OCI-LY3 (cell line): ENCODE data around the gene PRSS56.

Experiments
- H2AFZ ChIP-seq: fragments of 200-600, 300-600 bp; shearing (Covaris generic); 2 replicates; pipeline ENCODE4 v1.6.0; 2014; ENCODE audit warnings: antibody characterized with exemption, low read depth, low read length
- H3K27ac ChIP-seq: fragments of 200-600, 300-600 bp; sonication (generic); 2 replicates; pipeline ENCODE4 v1.5.1; 2014; ENCODE audit warnings: mild to moderate bottlenecking, low read length, moderate library complexity, mixed read lengths
- H3K27me3 ChIP-seq: fragments of 200-600, 300-600 bp; sonication (generic); 2 replicates; pipeline ENCODE4 v1.6.1; 2014; ENCODE audit warnings: low read depth, low read length, mixed read lengths
- H3K36me3 ChIP-seq: fragments of 200-600, 300-600 bp; sonication (generic); replicated peaks from 2 replicates; pipeline ENCODE3; 2014; ENCODE audit warnings: low read depth, low read length, mixed read lengths
- H3K4me1 ChIP-seq: fragments of 300-600, 200-600 bp; sonication (generic); 2 replicates; pipeline ENCODE4 v1.6.1; 2014; ENCODE audit warnings: low read length, mixed read lengths
- H3K4me2 ChIP-seq: fragments of 200-600, 300-600 bp; sonication (generic); 2 replicates; pipeline ENCODE4 v1.6.1; 2014; ENCODE audit warnings: low read length, mixed read lengths
- H3K4me3 ChIP-seq: fragments of 300-600, 200-600 bp; sonication (generic); 2 replicates; pipeline ENCODE4 v1.5.1; 2014; ENCODE audit warnings: antibody characterized with exemption, mild to moderate bottlenecking, low read length, moderate library complexity
- H3K79me2 ChIP-seq: fragments of 300-600, 200-600 bp; shearing (Covaris generic); 2 replicates; pipeline ENCODE4 v1.6.1; 2014; ENCODE audit warnings: mild to moderate bottlenecking, low read length, mixed read lengths
- H3K9ac ChIP-seq: fragments of 300-600, 200-600 bp; shearing (Covaris generic); 2 replicates; pipeline ENCODE4 v1.6.0; 2014; ENCODE audit warnings: mild to moderate bottlenecking, low read length, moderate library complexity
- H3K9me3 ChIP-seq: fragments of 200-600, 300-600 bp; shearing (Covaris generic); 2 replicates; pipeline ENCODE4 v1.6.1; 2014; ENCODE audit warnings: low read length, mixed read lengths; ENCODE audit not compliant: insufficient read depth
- H4K20me1 ChIP-seq: fragments of 200-600, 300-600 bp; sonication (generic); 2 replicates; pipeline ENCODE4 v1.6.1; 2016; ENCODE audit warnings: low read length, mixed read lengths; ENCODE audit not compliant: insufficient read depth
- EZH2phosphoT487 ChIP-seq: fragments of 200-600 bp; shearing (Covaris generic); IDR thresholded peaks from 2 replicates; pipeline ENCODE4 v1.6.1; 2018; ENCODE audit warnings: antibody characterized with exemption, mixed run types, low read depth
- TF ChIP-seq, protein P1 (sequence below): fragments of 200-600, 300-600 bp; sonication (generic); IDR thresholded peaks from 2 replicates; pipeline ENCODE4 v1.5.1; 2014; ENCODE audit warnings: antibody characterized with exemption, low read length, low read depth

The PRSS56 gene

DNA sequence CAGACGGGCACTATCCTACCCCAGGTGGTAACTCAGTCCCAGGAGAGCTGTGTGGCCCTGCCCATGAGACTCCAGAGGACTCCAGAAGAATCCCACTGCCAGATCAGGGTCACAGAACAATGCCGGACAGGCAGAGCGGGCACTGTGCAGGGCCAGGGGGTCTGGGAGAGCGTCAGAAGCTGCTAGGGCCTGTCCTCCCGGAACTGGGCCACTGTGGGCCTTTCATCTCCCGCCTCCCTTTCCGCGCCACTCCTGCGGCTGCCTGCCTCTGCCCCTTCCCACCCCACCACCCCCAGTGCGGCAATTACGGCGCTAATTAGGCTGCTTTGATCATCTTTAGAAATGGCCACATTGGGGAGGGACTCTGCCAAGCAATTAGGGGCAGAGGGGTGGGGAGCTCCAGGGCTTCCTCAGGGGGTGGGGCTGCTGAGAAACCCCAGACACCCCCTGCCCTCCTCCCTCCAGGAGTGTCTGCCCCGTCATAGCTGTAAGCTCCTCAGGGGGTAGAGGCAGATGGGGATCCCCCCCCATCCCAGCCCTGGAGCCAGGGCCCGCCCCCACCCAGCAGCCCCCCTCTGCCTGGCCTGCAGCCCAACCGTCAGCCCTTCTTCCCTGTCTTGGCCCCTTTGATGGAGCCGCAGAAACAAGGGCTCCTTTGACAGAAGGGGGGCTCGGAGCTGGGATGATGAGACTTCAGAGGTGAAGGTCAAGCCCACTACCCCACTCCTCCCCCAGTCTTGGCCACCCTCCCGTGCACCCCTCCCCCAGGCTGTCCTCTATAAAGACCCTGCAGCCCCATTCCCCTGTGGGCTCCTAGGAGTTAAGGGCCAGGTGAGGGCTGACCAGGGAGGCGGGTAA is at the start of gene PRSS56:
Gene PRSS56 (plus strand): TSS at position 808 of the 858 bp plus-strand sequence. CDS start 211 bp downstream, outside the sequence.
- H4K20me1 ChIP-seq, result no peaks in the 10 kb centered on the region
- no peak within 1 kb of the TSS for H2AFZ ChIP-seq
- no peaks in the 10 kb centered on the region for H3K36me3 ChIP-seq
- H3K79me2 ChIP-seq, result no peaks in the 10 kb centered on the region
- H3K27me3 ChIP-seq, result no peaks in the 10 kb centered on the region
- H3K27ac ChIP-seq, result no peak within 1 kb of the TSS
- H3K4me3 ChIP-seq, result no peak within 1 kb of the TSS
- H3K9me3 ChIP-seq, result no peaks in the 10 kb centered on the region
- no peak within 1 kb of the TSS for H3K9ac ChIP-seq
- TF ChIP-seq EZH2phosphoT487, result no peak
- TF ChIP-seq, protein P1, sequence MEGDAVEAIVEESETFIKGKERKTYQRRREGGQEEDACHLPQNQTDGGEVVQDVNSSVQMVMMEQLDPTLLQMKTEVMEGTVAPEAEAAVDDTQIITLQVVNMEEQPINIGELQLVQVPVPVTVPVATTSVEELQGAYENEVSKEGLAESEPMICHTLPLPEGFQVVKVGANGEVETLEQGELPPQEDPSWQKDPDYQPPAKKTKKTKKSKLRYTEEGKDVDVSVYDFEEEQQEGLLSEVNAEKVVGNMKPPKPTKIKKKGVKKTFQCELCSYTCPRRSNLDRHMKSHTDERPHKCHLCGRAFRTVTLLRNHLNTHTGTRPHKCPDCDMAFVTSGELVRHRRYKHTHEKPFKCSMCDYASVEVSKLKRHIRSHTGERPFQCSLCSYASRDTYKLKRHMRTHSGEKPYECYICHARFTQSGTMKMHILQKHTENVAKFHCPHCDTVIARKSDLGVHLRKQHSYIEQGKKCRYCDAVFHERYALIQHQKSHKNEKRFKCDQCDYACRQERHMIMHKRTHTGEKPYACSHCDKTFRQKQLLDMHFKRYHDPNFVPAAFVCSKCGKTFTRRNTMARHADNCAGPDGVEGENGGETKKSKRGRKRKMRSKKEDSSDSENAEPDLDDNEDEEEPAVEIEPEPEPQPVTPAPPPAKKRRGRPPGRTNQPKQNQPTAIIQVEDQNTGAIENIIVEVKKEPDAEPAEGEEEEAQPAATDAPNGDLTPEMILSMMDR, result no peak
- H3K4me2 ChIP-seq, result no peak within 1 kb of the TSS
- no peaks in the 10 kb centered on the region for H3K4me1 ChIP-seq

- Histone ChIP-seq H3K9me3 (no peaks in the 10 kb centered on the region), H3K4me2 (no peak overlapping the region), H3K27ac (no peak overlapping the region), H2AFZ (no peak overlapping the region), H3K4me1 (no peaks in the 10 kb centered on the region), H3K79me2 (no peaks in the 10 kb centered on the region), H3K27me3 (no peaks in the 10 kb centered on the region), H4K20me1 (no peaks in the 10 kb centered on the region), H3K9ac (no peak overlapping the region), H3K36me3 (no peaks in the 10 kb centered on the region), H3K4me3 (no peak overlapping the region)
- TF ChIP-seq, protein P1, result no peak
- TF ChIP-seq EZH2phosphoT487, result no peak
Observed at GRCh38 chr2:232473467-232473890, 46.7 kb upstream of the PRSS56 start.

GRCh38 chr2:232476045-232476444 is 44.1 kb upstream of the PRSS56 start:
- Histone ChIP-seq H4K20me1 (no peaks in the 10 kb centered on the region), H3K4me1 (no peaks in the 10 kb centered on the region), H3K27ac (no peak overlapping the region), H3K27me3 (no peaks in the 10 kb centered on the region), H3K9me3 (no peaks in the 10 kb centered on the region), H3K4me3 (no peak overlapping the region), H3K4me2 (no peak overlapping the region), H2AFZ (no peak overlapping the region), H3K79me2 (no peaks in the 10 kb centered on the region), H3K9ac (no peak overlapping the region), H3K36me3 (no peaks in the 10 kb centered on the region)
- TF ChIP-seq, protein P1, result no peak
- TF ChIP-seq EZH2phosphoT487, result no peak

DNA sequence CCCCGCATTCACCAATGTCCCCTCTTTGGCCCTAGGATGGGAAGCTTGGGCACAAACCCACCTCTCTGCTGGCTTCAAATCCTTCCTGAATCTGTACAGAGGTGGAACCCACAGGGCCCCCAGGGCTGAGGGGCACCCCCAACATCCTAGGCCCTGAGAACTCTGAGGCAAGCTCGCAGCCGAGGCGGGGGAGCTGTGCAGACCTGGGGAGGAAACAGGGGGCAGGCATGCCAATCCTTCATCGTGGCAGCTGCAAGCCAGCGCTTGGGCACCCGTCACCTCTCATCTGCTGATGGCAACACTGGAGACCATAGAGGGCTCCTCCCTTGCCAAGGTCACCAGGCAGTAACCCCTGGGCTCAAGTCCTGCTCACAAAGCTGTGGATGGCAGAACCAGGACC is 43.4 kb upstream of the PRSS56 start:
- H3K4me3 ChIP-seq, result no peak overlapping the region
- no peaks in the 10 kb centered on the region for H3K9me3 ChIP-seq
- no peak overlapping the region for H3K9ac ChIP-seq
- H3K36me3 ChIP-seq, result no peaks in the 10 kb centered on the region
- H3K27me3 ChIP-seq, result no peaks in the 10 kb centered on the region
- no peak overlapping the region for H3K27ac ChIP-seq
- H3K4me2 ChIP-seq, result no peak overlapping the region
- H4K20me1 ChIP-seq, result no peaks in the 10 kb centered on the region
- TF ChIP-seq, protein P1, result no peak
- TF ChIP-seq EZH2phosphoT487, result no peak
- no peak overlapping the region for H2AFZ ChIP-seq
- no peaks in the 10 kb centered on the region for H3K79me2 ChIP-seq
- no peaks in the 10 kb centered on the region for H3K4me1 ChIP-seq
